Measurements from ENCODE around the gene GSTO1.
"Not testable (repeated sequence)": the region's sequence is repeated elsewhere in the genome, so short reads cannot be mapped to it uniquely, and the experiment has no call there.

- TF ChIP-seq POLR2A (IDR thresholded peaks at IDR 0.05), result not testable (repeated sequence)
- TF ChIP-seq, protein P1, sequence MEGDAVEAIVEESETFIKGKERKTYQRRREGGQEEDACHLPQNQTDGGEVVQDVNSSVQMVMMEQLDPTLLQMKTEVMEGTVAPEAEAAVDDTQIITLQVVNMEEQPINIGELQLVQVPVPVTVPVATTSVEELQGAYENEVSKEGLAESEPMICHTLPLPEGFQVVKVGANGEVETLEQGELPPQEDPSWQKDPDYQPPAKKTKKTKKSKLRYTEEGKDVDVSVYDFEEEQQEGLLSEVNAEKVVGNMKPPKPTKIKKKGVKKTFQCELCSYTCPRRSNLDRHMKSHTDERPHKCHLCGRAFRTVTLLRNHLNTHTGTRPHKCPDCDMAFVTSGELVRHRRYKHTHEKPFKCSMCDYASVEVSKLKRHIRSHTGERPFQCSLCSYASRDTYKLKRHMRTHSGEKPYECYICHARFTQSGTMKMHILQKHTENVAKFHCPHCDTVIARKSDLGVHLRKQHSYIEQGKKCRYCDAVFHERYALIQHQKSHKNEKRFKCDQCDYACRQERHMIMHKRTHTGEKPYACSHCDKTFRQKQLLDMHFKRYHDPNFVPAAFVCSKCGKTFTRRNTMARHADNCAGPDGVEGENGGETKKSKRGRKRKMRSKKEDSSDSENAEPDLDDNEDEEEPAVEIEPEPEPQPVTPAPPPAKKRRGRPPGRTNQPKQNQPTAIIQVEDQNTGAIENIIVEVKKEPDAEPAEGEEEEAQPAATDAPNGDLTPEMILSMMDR (IDR thresholded peaks at IDR 0.05), result not testable (repeated sequence)
These were observed 11.7 kb upstream of the GSTO1 start for GRCh38 chr10:104243009-104243408.
